ENCODE results near the gene SLC30A7. TPM values are rescaled to one million over a fixed set of nuclear protein-coding genes. Genes with fewer than 3 reads are reported as not detected.
A peak's percentile ranks its signal among the peaks of the same experiment; 100 is the strongest.
"Not testable (repeated sequence)": the region's sequence is repeated elsewhere in the genome, so short reads cannot be mapped to it uniquely, and the experiment has no call there.

The SLC30A7 gene
- total RNA-seq, 1 experiment from 2014 or later = 16.1 TPM

- H3K27me3 ChIP-seq (replicated peaks; ENCODE audit: control insufficient read depth, insufficient read depth, low read length) = no peaks in the 10 kb centered on the region
- CTCF ChIA-PET = no interaction called here
- H3K4me1 Mint-ChIP-seq (ENCODE audit: low read depth, unreplicated experiment) = no peaks in the 10 kb centered on the region
- intact Hi-C loops (cut with micrococcal nuclease; ENCODE audit: unreplicated experiment) = no loop called here
- H3K36me3 Mint-ChIP-seq (ENCODE audit: insufficient read depth, unreplicated experiment) = peaks cover 5% of the 10 kb centered on the region
- BruUV-seq (replicated peaks) = no TSS peak
- H3K9me3 ChIP-seq = no peaks in the 10 kb centered on the region
- no peak overlapping the region for H3K27ac Mint-ChIP-seq (ENCODE audit: unreplicated experiment)
- POLR2A ChIA-PET = no interaction called here
- H3K4me3 Mint-ChIP-seq (ENCODE audit: unreplicated experiment) = no peak overlapping the region
- no peaks in the 10 kb centered on the region for H3K9me3 Mint-ChIP-seq (ENCODE audit: unreplicated experiment)
- H3K4me1 ChIP-seq = no peaks in the 10 kb centered on the region
- DNase-seq = peak in 1 of 2 experiments; percentile 4
- no peaks in the 10 kb centered on the region for H3K27me3 Mint-ChIP-seq (ENCODE audit: insufficient read depth, unreplicated experiment)
- no peaks in the 10 kb centered on the region for H3K36me3 ChIP-seq (ENCODE audit: control insufficient read depth, insufficient read depth, low read length)
- TF ChIP-seq CTCF (IDR thresholded peaks at IDR 0.05; ENCODE audit: insufficient read depth in 1 of 2, low read depth in 1 of 2, low read length in 1 of 2, severe bottlenecking in 1 of 2, unreplicated experiment in 1 of 2) = no peak
- no peak overlapping the region for H3K4me3 ChIP-seq (ENCODE audit: low read depth, low read length)
These were observed 11.9 kb upstream of the SLC30A7 start for GRCh38 chr1:100883963-100884362.

GRCh38 chr1:100889007-100889406, 6.9 kb upstream of the SLC30A7 start:
- H3K27me3 ChIP-seq (replicated peaks; ENCODE audit: control insufficient read depth, insufficient read depth, low read length); H3K4me1 ChIP-seq; H3K4me1 Mint-ChIP-seq (ENCODE audit: low read depth, unreplicated experiment); H3K27me3 Mint-ChIP-seq (ENCODE audit: insufficient read depth, unreplicated experiment); CTCF ChIA-PET; intact Hi-C loops (cut with micrococcal nuclease; ENCODE audit: unreplicated experiment); POLR2A ChIA-PET; H3K27ac Mint-ChIP-seq (ENCODE audit: unreplicated experiment); DNase-seq; BruUV-seq (replicated peaks); H3K36me3 Mint-ChIP-seq (ENCODE audit: insufficient read depth, unreplicated experiment); H3K36me3 ChIP-seq (ENCODE audit: control insufficient read depth, insufficient read depth, low read length); H3K9me3 Mint-ChIP-seq (ENCODE audit: unreplicated experiment); H3K4me3 Mint-ChIP-seq (ENCODE audit: unreplicated experiment); H3K4me3 ChIP-seq (ENCODE audit: low read depth, low read length); H3K9me3 ChIP-seq: not testable (repeated sequence)

GRCh38 chr1:100889869-100890482, 5.9 kb upstream of the SLC30A7 start:
- H3K9me3 Mint-ChIP-seq (ENCODE audit: unreplicated experiment); H3K27ac Mint-ChIP-seq (ENCODE audit: unreplicated experiment); H3K36me3 Mint-ChIP-seq (ENCODE audit: insufficient read depth, unreplicated experiment); DNase-seq; H3K4me3 ChIP-seq (ENCODE audit: low read depth, low read length); H3K4me1 Mint-ChIP-seq (ENCODE audit: low read depth, unreplicated experiment); H3K9me3 ChIP-seq; H3K27me3 Mint-ChIP-seq (ENCODE audit: insufficient read depth, unreplicated experiment); H3K4me3 Mint-ChIP-seq (ENCODE audit: unreplicated experiment); H3K4me1 ChIP-seq; CTCF ChIA-PET; BruUV-seq (replicated peaks); H3K27me3 ChIP-seq (replicated peaks; ENCODE audit: control insufficient read depth, insufficient read depth, low read length); intact Hi-C loops (cut with micrococcal nuclease; ENCODE audit: unreplicated experiment); POLR2A ChIA-PET; H3K36me3 ChIP-seq (ENCODE audit: control insufficient read depth, insufficient read depth, low read length): not testable (repeated sequence)

- Mint-ChIP-seq H3K9me3 (ENCODE audit: unreplicated experiment) (no peaks in the 10 kb centered on the region), H3K4me3 (ENCODE audit: unreplicated experiment) (no peak overlapping the region), H3K27me3 (ENCODE audit: insufficient read depth, unreplicated experiment) (no peaks in the 10 kb centered on the region), H3K4me1 (ENCODE audit: low read depth, unreplicated experiment) (no peaks in the 10 kb centered on the region), H3K36me3 (ENCODE audit: insufficient read depth, unreplicated experiment) (no peaks in the 10 kb centered on the region), H3K27ac (ENCODE audit: unreplicated experiment) (no peak overlapping the region)
- ChIA-PET POLR2A (no interaction called here), CTCF (no interaction called here)
- no peaks in the 10 kb centered on the region; the same call in 1 of the 2 replicates for H3K9me3 ChIP-seq
- no peak for TF ChIP-seq CTCF (IDR thresholded peaks at IDR 0.05; ENCODE audit: insufficient read depth in 1 of 2, low read depth in 1 of 2, low read length in 1 of 2, severe bottlenecking in 1 of 2, unreplicated experiment in 1 of 2)
- H3K36me3 ChIP-seq (ENCODE audit: control insufficient read depth, insufficient read depth, low read length) = no peaks in the 10 kb centered on the region
- H3K4me1 ChIP-seq = no peaks in the 10 kb centered on the region
- no peak overlapping the region for H3K4me3 ChIP-seq (ENCODE audit: low read depth, low read length)
- DNase-seq = no peak
- intact Hi-C loops (cut with micrococcal nuclease; ENCODE audit: unreplicated experiment) = no loop called here
- H3K27me3 ChIP-seq (replicated peaks; ENCODE audit: control insufficient read depth, insufficient read depth, low read length) = no peaks in the 10 kb centered on the region
- no TSS peak for BruUV-seq (replicated peaks)
These were observed 4.5 kb upstream of the SLC30A7 start for GRCh38 chr1:100891380-100891779.
